ENCODE results near the gene WSCD1. TPM values are rescaled to one million over a fixed set of nuclear protein-coding genes. Genes with fewer than 3 reads are reported as not detected.

The WSCD1 gene
- total RNA-seq, 4 donors from 2014 or later: 0.16 to 4.2 (median 3.0) TPM

DNA sequence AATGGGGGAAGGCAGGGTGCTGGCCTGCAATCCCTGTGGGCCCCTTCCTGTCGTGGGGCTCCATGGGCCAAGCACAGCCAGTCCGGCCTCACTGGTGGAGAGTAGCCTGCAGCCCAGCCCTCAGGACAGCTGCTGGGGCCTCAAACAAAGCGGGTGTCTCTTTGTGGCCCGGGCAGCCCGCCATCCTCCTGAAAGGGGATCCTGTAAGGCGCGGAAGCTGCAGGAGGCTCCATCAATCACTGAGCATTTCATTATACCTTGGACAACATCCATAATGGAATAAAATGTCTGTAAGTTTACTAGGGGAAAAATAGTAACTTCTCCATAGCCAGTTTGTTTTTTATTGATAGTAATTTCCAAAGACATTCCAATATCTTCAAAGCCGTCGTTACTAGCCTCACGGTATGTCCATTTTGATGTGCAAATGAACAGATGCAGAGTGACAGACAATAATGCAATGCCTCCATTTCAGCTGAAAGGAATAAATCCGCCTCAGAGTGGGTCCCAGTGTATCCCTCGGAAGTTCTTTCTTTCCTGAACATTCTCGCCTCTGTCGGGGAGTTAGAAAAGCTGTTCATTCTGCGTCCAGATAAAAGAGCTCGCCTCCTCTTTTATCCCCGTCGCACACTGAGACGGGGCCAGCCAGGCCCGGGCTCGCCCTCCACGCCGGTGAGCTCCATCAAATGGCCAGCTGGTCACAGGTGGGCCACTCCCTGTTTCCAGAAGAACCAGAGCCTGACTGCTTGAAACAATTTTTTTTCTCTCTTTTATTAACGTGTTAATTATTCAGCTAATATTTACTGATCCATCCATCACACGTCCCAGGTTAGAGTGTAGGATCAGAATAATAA lies 14.4 kb downstream of the WSCD1 start:
- TF ChIP-seq CTCF (IDR thresholded peaks at IDR 0.05; ENCODE audit: low read depth): no peak

- no peak for TF ChIP-seq CTCF (IDR thresholded peaks at IDR 0.05; ENCODE audit: low read depth)
Measured at GRCh38 chr17:6085812-6086211, 15.6 kb downstream of the WSCD1 start.

DNA sequence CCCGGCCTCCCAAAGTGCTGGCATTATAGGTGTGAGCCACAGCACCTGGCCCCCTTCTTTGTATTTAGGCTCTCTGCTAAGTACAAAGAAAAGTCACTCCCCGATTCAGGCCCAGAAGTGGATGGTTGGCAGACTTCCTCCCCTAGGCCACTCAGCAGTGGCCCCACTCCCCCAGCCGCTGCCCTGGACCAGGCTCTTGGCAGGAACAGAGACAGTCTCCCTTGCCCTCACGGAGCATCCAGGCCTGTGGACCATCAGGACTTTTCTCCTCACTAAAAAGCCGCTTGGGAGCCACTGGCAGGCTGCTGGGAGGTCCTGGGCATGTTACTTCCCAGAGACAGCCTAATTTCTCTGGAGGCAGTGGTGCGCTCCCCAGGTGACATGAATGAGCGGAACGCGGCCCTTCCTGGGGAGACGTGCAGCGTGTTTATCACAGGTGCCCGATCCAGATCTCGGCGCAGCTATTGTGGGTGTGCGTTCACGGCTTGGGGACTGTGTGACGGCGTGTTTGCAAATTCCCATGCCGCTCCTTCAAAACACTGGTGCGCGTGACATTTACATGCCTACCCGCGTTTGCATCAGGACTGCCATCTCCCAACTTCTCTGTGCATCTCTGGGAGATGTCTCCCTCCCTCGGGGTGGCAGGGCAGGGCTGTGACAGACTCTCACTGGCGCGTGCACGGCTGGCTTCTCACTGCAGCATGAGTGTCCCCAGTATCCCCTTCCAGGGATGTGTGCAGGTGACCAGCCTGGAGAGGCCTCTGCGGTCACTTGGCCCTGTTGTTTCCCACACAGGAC lies 16.6 kb downstream of the WSCD1 start:
- no peak for TF ChIP-seq CTCF (IDR thresholded peaks at IDR 0.05; ENCODE audit: low read depth)

DNA sequence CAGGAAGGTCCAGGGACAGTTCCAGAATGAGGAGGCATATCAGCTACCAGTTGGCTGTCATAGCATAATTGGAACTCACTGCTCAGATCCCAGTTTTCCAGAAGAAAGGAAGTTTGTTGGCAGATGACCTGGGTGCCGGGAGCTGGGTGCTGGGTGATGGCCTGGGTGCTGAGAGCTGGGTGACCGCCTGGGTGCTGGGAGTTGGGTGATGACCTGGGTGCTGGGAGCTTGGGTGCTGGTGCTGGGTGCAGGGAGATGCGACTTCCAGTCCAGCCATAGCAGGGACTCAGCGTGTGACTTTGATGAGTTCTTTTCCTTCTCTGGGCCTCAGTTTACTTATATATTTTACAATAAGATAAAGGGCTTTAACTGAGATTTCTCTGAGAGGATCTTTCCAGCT lies 18.0 kb downstream of the WSCD1 start:
- TF ChIP-seq CTCF (IDR thresholded peaks at IDR 0.05; ENCODE audit: low read depth): no peak

DNA sequence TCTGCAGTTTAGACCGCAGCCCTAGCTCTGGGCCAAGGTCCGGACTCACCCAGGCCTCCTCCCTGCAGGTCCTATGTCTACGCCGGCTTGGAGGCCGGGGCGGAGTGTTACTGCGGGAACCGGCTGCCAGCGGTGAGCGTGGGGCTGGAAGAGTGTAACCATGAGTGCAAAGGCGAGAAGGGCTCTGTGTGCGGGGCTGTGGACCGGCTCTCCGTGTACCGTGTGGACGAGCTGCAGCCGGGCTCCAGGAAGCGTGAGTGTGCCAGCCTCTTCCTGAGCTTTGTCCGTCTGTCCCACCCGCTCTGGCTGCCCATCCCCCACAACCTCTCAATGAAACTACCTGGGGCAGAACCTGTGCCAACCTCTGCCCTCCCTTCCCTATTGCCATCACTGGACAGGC lies 20.1 kb downstream of the WSCD1 start:
- no peak for TF ChIP-seq CTCF (IDR thresholded peaks at IDR 0.05; ENCODE audit: low read depth)

GRCh38 chr17:6092182-6092902 lies 22.2 kb downstream of the WSCD1 start:
- TF ChIP-seq CTCF (IDR thresholded peaks at IDR 0.05; ENCODE audit: low read depth): no peak

Data from subcutaneous adipose tissue (tissue), 4 donors.